Prostate gland (tissue), 2 donors: ENCODE results near the gene TK1. TPM values are rescaled to one million over a fixed set of nuclear protein-coding genes. Genes with fewer than 3 reads are reported as not detected.
A peak's percentile ranks its signal among the peaks of the same experiment; 100 is the strongest.

Experiments used
- DNase-seq: peaks from one replicate; pipeline ENCODE4 v3.0.0-alpha.2; 2019; ENCODE audit warnings: low spot score
- H3K27ac ChIP-seq, 2 donors: fragments of 200-600 bp; sonication (generic); 2 replicates each; pipeline ENCODE4 v1.5.1; 2017 to 2019
- H3K27me3 ChIP-seq: fragments of 200-600 bp; sonication (generic); replicated peaks from 2 replicates; pipeline ENCODE4 v1.5.1; 2019; ENCODE audit not compliant: insufficient read depth
- H3K36me3 ChIP-seq, 2 donors: fragments of 200-600 bp; sonication (generic); 1 replicate in 1 of 2; 2 replicates in 1 of 2; pipeline versions ENCODE4 v1.5.1 to v1.8.1; 2017 to 2019
- H3K4me1 ChIP-seq: fragments of 200-600 bp; sonication (generic); replicated peaks from 2 replicates; pipeline ENCODE4 v1.5.1; 2019
- H3K4me3 ChIP-seq, 2 donors: fragments of 200-600 bp; sonication (generic); 2 replicates each; pipeline ENCODE4 v1.5.1; 2017 to 2019
- H3K9me3 ChIP-seq: fragments of 200-600 bp; sonication (generic); 2 replicates; pipeline ENCODE4 v1.5.1; 2017
- POLR2A ChIP-seq: fragments of 450-650 bp; IDR thresholded peaks from one replicate; pipeline ENCODE4 v1.6.1; 2016; ENCODE audit warnings: antibody characterized with exemption, mild to moderate bottlenecking
- POLR2AphosphoS5 ChIP-seq: sonication (generic); formaldehyde crosslinking; IDR thresholded peaks from one replicate; pipeline ENCODE4 v1.6.1; 2017; ENCODE audit warnings: antibody characterized with exemption
- WGBS: methylation state at CpG from one replicate; pipeline ENCODE4 v1.1.5; 2018; 5-methylcytosine and 5-hydroxymethylcytosine counted together
- intact Hi-C: fragments of 100-400 bp; cut with DNase I; formaldehyde crosslinking; loops from one replicate; pipeline ENCODE4 v1.14.2; 2022
- total RNA-seq, 2 donors: library from RNA; depleted of rRNA; stranded (reverse); fragments of >200 nt; gene quantifications; one replicate each; pipeline ENCODE4 v1.1.0, GENCODE V29; 2016
- TF ChIP-seq, protein P1 (sequence below), 4 experiments: fragments of 200-600 bp in 2 of 4; fragments of 450-650 bp in 2 of 4; sonication (generic) in 2 of 4; IDR thresholded peaks; 1 replicate in 3 of 4; 2 replicates in 1 of 4; pipeline ENCODE4 v1.5.1; 2016 to 2019; ENCODE audit warnings: antibody characterized with exemption in 4 of 4, mild to moderate bottlenecking in 2 of 4, moderate library complexity in 2 of 4

TK1 gene
- total RNA-seq, 2 donors from 2014 or later: 10.8 to 11.2 TPM

DNA sequence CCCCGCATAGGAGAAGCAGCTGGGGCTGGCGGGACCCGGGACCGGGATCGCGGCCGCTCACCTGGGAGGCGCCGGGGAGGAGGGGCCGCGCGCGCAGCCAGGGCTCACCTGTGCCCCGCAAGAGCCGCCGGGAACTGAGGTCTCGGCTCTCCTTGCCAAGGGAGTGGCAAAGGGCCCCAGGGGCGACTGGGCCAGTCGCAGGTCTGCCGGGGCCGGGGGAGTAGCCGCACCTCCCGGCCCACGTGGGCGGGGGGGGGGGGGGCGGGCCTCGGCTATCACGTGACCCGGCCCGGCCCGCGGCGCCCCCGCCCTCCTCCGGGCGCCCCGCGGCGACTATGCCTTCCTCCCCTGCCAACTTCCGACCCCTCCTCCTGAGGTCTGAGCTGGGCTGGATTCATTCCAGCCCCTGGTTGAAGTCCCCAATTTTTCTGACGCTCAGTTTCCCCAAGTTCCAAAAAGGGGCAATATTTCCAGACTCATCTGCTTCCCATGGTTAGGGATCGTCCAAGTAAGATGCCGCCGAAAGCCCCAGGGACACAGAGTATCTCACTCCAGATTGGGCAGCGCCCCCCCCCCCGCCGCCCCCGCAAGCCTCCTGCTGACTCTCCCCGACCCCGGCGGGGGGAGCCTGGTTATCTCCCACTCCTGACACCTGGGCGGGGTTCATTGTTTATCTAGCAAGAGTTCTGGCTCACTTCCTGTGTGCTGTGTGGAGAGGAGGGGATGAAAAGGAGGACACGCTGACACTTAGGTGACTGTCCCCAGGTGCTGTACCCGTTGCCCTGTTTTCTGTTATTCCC lies 58.1 kb downstream of the TK1 start, which contains the start of gene TMC6:
Gene TMC6, minus strand, starts transcription at position 205 of the 800 bp plus-strand sequence. CDS start 1,923 bp downstream, outside the sequence.
- H3K4me3 ChIP-seq: peak within 1 kb of the TSS; percentile 57 to 89
- peaks cover 12% of the 10 kb centered on the region for H3K4me1 ChIP-seq
- TF ChIP-seq, protein P1, sequence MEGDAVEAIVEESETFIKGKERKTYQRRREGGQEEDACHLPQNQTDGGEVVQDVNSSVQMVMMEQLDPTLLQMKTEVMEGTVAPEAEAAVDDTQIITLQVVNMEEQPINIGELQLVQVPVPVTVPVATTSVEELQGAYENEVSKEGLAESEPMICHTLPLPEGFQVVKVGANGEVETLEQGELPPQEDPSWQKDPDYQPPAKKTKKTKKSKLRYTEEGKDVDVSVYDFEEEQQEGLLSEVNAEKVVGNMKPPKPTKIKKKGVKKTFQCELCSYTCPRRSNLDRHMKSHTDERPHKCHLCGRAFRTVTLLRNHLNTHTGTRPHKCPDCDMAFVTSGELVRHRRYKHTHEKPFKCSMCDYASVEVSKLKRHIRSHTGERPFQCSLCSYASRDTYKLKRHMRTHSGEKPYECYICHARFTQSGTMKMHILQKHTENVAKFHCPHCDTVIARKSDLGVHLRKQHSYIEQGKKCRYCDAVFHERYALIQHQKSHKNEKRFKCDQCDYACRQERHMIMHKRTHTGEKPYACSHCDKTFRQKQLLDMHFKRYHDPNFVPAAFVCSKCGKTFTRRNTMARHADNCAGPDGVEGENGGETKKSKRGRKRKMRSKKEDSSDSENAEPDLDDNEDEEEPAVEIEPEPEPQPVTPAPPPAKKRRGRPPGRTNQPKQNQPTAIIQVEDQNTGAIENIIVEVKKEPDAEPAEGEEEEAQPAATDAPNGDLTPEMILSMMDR (IDR thresholded peaks at IDR 0.05): no peak
- TF ChIP-seq POLR2A (peak; percentile 72), POLR2AphosphoS5 (peak; percentile 15)
- no peaks in the 10 kb centered on the region for H3K27me3 ChIP-seq
- WGBS: 6% methylated on average over 28 of the region's 54 CpGs
- H3K36me3 ChIP-seq: no peaks in the 10 kb centered on the region
- H3K9me3 ChIP-seq: no peaks in the 10 kb centered on the region
- DNase-seq: peak; percentile 59
- intact Hi-C loops: no loop called here
- H3K27ac ChIP-seq: peak within 1 kb of the TSS; percentile 75 to 90

DNA sequence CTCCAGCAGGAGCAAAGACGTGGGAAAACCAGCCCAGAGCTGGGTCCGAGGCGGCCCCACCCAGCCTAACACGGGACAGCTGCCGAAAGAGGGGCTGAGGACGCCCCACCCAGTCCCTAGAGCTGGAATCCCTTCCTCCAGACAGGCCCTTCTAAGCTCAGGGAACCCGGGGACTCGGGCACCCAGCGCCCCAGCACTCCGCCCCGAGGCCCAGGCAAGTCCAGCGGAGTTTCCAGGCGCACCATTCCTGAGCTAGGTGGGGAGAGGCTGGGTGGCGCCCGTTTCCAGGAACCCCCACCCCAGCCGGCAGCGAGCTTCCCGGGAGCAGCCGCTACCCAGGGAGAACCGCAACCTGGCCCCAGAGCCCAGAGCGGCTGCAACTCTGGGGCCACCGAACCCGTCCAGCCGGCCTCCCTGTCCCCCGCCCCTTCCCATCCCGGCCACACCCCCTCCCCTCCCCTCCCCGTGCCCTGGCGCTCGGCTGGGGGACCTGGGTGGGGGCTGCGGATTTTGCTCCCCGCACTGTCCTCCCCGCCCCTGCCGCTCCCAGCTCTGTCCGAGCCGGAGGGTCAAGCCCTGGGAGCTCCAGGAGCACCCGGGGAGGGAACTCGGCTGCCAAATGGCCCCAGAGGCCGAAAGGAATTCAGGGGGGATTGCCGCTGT lies 58.8 kb downstream of the TK1 start:
- H3K27me3 ChIP-seq: no peaks in the 10 kb centered on the region
- peaks cover 12% of the 10 kb centered on the region for H3K4me1 ChIP-seq

DNA sequence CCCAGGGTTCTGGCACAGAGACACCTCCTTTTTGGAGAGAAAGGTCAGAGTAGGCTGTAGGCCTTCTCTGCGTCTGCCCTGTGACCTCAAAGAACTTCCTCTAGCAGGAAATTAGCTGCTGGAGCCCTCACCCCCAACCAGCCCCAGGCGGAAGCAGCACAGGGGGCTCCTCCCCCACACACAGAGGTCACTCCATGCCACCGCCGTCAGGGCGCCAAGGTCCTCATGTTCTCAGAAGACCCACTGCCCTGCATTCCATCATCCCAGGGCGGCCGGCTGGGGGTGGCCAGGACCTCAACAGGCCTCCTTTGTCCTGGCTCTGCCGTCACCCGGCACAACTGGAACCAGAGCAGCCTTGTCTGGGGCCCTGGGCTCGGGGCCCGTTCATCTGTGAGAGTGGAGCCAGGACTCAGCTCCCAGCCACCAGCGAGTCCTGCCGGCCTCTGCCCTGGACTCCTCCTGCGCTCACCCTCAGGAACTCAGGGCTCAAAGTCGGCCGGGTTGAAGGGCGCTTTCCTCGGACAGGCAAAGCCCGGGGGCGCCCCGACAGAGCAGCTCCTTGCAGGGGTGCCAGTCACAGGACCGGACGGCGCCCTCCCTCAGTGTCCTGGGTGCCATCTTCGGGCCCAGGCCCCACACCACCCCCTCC lies 59.5 kb downstream of the TK1 start:
- TF ChIP-seq POLR2AphosphoS5: no peak
- no peaks in the 10 kb centered on the region for H3K9me3 ChIP-seq
- no peaks in the 10 kb centered on the region for H3K36me3 ChIP-seq
- intact Hi-C loops: no loop called here
- no peak for DNase-seq
- H3K4me3 ChIP-seq: peak overlapping the region; percentile 57 to 89
- H3K27ac ChIP-seq: peak overlapping the region; percentile 75 to 90
- H3K4me1 ChIP-seq: peaks cover 12% of the 10 kb centered on the region
- WGBS: 33% methylated on average over 25 of the region's 25 CpGs
- H3K27me3 ChIP-seq: no peaks in the 10 kb centered on the region

More for the DNA sequence above, 58.8 kb downstream of the TK1 start:
- Histone ChIP-seq H3K36me3 (no peaks in the 10 kb centered on the region), H3K4me3 (peak overlapping the region; percentile 57 to 89), H3K27ac (peak overlapping the region; percentile 75 to 90), H3K9me3 (no peaks in the 10 kb centered on the region)
- 9% methylated on average over 20 of the region's 39 CpGs for WGBS
- intact Hi-C loops: no loop called here
- no peak for TF ChIP-seq POLR2AphosphoS5
- TF ChIP-seq, protein P1 (IDR thresholded peaks at IDR 0.05): peak in 1 of 4 experiments; percentile 1
- peak; percentile 6 for TF ChIP-seq POLR2A
- peak; percentile 70 for DNase-seq

DNA sequence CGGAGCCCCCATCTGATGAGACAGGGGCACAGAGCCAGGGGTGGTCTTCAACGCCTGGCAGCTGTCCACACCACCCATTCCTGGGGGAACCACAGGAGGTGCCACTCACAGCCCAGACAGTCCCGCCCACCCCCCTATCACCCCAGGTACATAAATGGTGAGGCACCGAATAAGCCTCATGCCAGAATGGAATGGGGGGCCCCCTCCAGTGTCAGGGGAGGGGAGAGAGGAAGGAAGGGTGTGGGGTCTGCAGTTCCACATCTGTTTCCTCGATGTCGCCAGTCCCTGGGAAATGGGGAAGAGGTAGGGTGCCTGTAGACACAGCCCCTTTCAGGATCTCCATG lies 60.0 kb downstream of the TK1 start:
- TF ChIP-seq POLR2A (no peak), POLR2AphosphoS5 (no peak)
- TF ChIP-seq, protein P1 (IDR thresholded peaks at IDR 0.05): no peak
- Histone ChIP-seq H3K27ac (peak overlapping the region in 1 of 2 donors; percentile 90), H3K4me1 (peaks cover 12% of the 10 kb centered on the region), H3K27me3 (no peaks in the 10 kb centered on the region), H3K9me3 (no peaks in the 10 kb centered on the region), H3K36me3 (no peaks in the 10 kb centered on the region), H3K4me3 (no peak overlapping the region)
- WGBS: 78% methylated on average over 6 of the region's 6 CpGs
- no peak for DNase-seq
- intact Hi-C loops: no loop called here
